Measurements from ENCODE around the gene MAPK8IP3.

DNA sequence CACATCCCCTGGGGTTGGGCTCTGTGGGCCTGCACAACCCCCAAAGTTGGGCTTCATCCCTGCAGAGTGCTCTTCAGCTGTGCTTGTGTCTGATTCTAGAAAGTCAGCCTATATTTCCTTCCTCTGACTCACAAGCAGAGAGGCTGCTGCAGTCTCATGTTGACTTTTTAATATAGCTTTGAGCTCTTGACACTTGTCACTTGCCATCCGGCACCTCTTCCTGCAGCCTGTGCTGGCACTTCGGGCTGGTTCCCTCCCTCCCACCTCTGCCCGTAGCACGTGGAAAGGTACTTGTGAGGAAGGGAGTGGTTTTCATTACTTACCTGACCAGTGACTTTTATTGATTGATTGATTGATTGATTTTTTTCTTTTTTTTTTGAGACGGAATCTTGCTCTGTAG, 47.0 kb upstream of the MAPK8IP3 start:
- TF ChIP-seq CTCF (IDR thresholded peaks at IDR 0.05; ENCODE audit: borderline replicate concordance, extremely low read depth, low read length, poor library complexity, severe bottlenecking) (no peak), EZH2 (IDR thresholded peaks at IDR 0.05; ENCODE audit: borderline replicate concordance, low read depth, low read length, severe bottlenecking) (no peak)

Data from DND-41 (cell line).